Trophoblast cell (in vitro differentiated cells and primary cell): ENCODE results near the gene POLN.

Source experiments
- DNase-seq, 2 donors: peaks; one replicate each; pipeline ENCODE4 v3.0.0-alpha.2; 2016
- H2AFZ ChIP-seq: 2 replicates; pipeline ENCODE4 v1.6.1; 2013; ENCODE audit warnings: low read length, moderate library complexity, mild to moderate bottlenecking; ENCODE audit not compliant: insufficient read depth, poor library complexity
- H2AK5ac ChIP-seq: 2 replicates; pipeline ENCODE4 v1.6.1; 2013; ENCODE audit warnings: mild to moderate bottlenecking, low read length
- H2BK120ac ChIP-seq: 2 replicates; pipeline ENCODE4 v1.6.1; 2013; ENCODE audit warnings: low read length, mild to moderate bottlenecking, moderate library complexity; ENCODE audit not compliant: insufficient read depth, poor library complexity
- H2BK12ac ChIP-seq: 2 replicates; pipeline ENCODE4 v1.6.1; 2013; ENCODE audit warnings: mild to moderate bottlenecking, low read length, moderate library complexity
- H2BK5ac ChIP-seq: 2 replicates; pipeline ENCODE4 v1.6.1; 2013; ENCODE audit warnings: low read length, low read depth, moderate library complexity, mild to moderate bottlenecking; ENCODE audit not compliant: poor library complexity
- H3K14ac ChIP-seq: 2 replicates; pipeline ENCODE4 v1.6.1; 2013; ENCODE audit warnings: mild to moderate bottlenecking, low read length
- H3K18ac ChIP-seq: 2 replicates; pipeline ENCODE4 v1.6.1; 2013; ENCODE audit warnings: mild to moderate bottlenecking, low read length
- H3K23ac ChIP-seq: 2 replicates; pipeline ENCODE4 v1.6.1; 2013; ENCODE audit warnings: low read length
- H3K27ac ChIP-seq: 2 replicates; pipeline ENCODE4 v1.5.1; 2013; ENCODE audit warnings: low read depth, mild to moderate bottlenecking, inconsistent platforms, low read length, moderate library complexity
- H3K27me3 ChIP-seq: 2 replicates; pipeline ENCODE4 v1.6.1; 2013; ENCODE audit warnings: inconsistent platforms, mild to moderate bottlenecking, low read length, moderate library complexity; ENCODE audit not compliant: insufficient read depth
- H3K36me3 ChIP-seq, 2 experiments: 1 replicate in 1 of 2; 2 replicates in 1 of 2; pipeline ENCODE4 v1.6.1; 2013; ENCODE audit warnings: low read length in 2 of 2, mild to moderate bottlenecking in 2 of 2, moderate library complexity in 1 of 2; ENCODE audit not compliant: insufficient read depth in 2 of 2, control insufficient read depth in 1 of 2
- H3K4ac ChIP-seq: 2 replicates; pipeline ENCODE4 v1.6.1; 2013; ENCODE audit warnings: low read depth, mild to moderate bottlenecking, low read length, moderate library complexity
- H3K4me1 ChIP-seq, 2 experiments: 1 replicate in 1 of 2; 2 replicates in 1 of 2; pipeline ENCODE4 v1.6.1; 2013; ENCODE audit warnings: low read length in 2 of 2, mild to moderate bottlenecking in 2 of 2, moderate library complexity in 1 of 2; ENCODE audit not compliant: insufficient read depth in 2 of 2, control insufficient read depth in 1 of 2
- H3K4me2 ChIP-seq: 2 replicates; pipeline ENCODE4 v1.6.1; 2013; ENCODE audit warnings: inconsistent platforms, mild to moderate bottlenecking, low read length, moderate library complexity
- H3K4me3 ChIP-seq: 2 replicates; pipeline ENCODE4 v1.5.1; 2013; ENCODE audit warnings: mild to moderate bottlenecking, low read depth, low read length, inconsistent platforms
- H3K79me1 ChIP-seq: one replicate; pipeline ENCODE4 v1.6.1; 2013; ENCODE audit warnings: low read length
- H3K79me2 ChIP-seq: 2 replicates; pipeline ENCODE4 v1.6.1; 2013; ENCODE audit warnings: low read length, mild to moderate bottlenecking; ENCODE audit not compliant: control insufficient read depth, insufficient read depth, poor library complexity
- H3K9ac ChIP-seq: 2 replicates; pipeline ENCODE4 v1.6.1; 2013; ENCODE audit warnings: mild to moderate bottlenecking, low read length
- H3K9me3 ChIP-seq: 2 replicates; pipeline ENCODE4 v1.6.1; 2013; ENCODE audit warnings: low read depth, mild to moderate bottlenecking, control low read depth, inconsistent platforms, low read length; ENCODE audit not compliant: insufficient read depth
- H4K12ac ChIP-seq: 2 replicates; pipeline ENCODE4 v1.6.1; 2013; ENCODE audit warnings: low read depth, mild to moderate bottlenecking, low read length, moderate library complexity
- H4K8ac ChIP-seq: 2 replicates; pipeline ENCODE4 v1.6.1; 2013; ENCODE audit warnings: low read depth, mild to moderate bottlenecking, low read length, moderate library complexity
- H4K91ac ChIP-seq: one replicate; pipeline ENCODE4 v1.6.1; 2013; ENCODE audit warnings: low read depth, mild to moderate bottlenecking, low read length, moderate library complexity
- WGBS: extraction: QIAGEN DNeasy Blood & Tissue Kit; methylation state at CpG from one replicate; pipeline ENCODE4 v1.1.7; 2013; ENCODE audit warnings: missing lambda C conversion rate; ENCODE audit not compliant: insufficient read length, insufficient coverage; ENCODE audit errors: extremely low coverage; 5-methylcytosine and 5-hydroxymethylcytosine counted together

Gene POLN

DNA sequence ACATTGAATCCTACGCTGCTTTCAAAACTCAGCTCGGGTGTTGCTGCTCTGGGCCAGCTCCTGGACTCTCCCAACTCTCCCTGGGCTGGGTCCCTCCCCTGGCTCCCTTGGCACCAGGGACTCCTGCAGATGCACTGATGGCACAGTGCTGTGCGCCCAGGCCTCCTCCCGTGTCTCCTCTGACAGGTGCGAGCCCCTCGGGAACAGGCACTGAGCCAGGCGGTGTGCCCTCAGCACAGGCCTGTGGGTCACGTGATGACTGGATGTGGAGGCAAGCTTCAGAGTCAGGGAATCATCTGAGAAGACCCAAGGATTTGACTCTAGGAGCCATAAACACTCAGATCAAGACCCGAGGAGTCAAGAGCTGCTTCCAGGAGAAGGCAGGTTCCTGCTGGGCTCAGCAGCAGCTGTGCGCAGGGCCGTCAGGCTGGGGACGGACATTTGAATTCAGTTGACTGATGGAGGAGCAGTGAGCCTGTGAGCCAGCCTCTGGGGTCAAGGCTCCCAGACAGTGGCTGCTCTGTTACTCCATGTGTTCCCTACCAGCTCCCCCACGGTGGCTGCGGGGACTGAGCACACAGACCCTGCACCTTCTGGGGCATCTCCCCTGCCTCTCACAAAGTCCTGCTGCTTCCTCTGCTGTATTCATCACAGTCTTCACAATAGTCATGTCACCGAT lies 149.8 kb downstream of the POLN start:
- Histone ChIP-seq H3K9ac (no peak overlapping the region), H3K18ac (no peak overlapping the region), H2BK120ac (no peak overlapping the region), H3K79me1 (peaks cover 2% of the 10 kb centered on the region), H3K79me2 (no peaks in the 10 kb centered on the region), H3K36me3 (no peaks in the 10 kb centered on the region), H4K12ac (no peak overlapping the region), H3K9me3 (peaks cover 2% of the 10 kb centered on the region), H2BK12ac (no peak overlapping the region), H3K4me1 (peaks cover 12 to 13% of the 10 kb centered on the region in 2 experiments), H3K14ac (no peak overlapping the region), H3K23ac (no peak overlapping the region), H2AFZ (no peak overlapping the region), H3K4me2 (no peak overlapping the region), H2BK5ac (no peak overlapping the region), H3K27me3 (no peaks in the 10 kb centered on the region), H3K27ac (no peak overlapping the region), H2AK5ac (no peak overlapping the region), H3K4me3 (no peak overlapping the region), H3K4ac (no peak overlapping the region), H4K8ac (no peak overlapping the region), H4K91ac (no peak overlapping the region)
- no CpG with 5 or more reads among the region's 15 CpGs for WGBS
- DNase-seq: no peak

DNA sequence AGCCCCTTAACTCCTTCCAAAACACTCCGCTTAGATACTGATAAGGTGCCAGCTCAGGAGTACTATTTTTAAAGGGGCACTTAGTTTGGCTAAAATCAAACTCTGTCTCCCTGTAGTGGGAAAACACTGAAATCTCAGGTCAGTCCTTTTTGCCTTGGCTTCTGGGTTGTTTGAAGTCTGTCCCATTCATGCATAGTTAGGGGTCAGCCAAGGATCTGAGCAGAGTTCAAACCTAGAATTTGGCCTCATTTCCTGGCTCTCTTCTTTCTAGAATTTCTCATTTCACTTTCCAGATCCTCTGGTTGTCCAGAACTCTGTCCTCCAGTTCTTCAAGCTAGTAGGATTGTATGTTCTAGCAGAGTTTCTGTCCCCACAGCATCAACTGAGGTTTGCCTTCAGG lies 151.3 kb downstream of the POLN start:
- Histone ChIP-seq H2AK5ac (no peak overlapping the region), H2AFZ (no peak overlapping the region), H2BK120ac (no peak overlapping the region), H3K79me1 (peaks cover 2% of the 10 kb centered on the region), H4K91ac (no peak overlapping the region), H3K4ac (no peak overlapping the region), H2BK12ac (no peak overlapping the region), H2BK5ac (no peak overlapping the region), H3K27me3 (no peaks in the 10 kb centered on the region), H3K23ac (no peak overlapping the region), H3K4me1 (peaks cover 6 to 7% of the 10 kb centered on the region in 2 experiments), H3K9me3 (no peaks in the 10 kb centered on the region), H4K12ac (no peak overlapping the region), H3K4me2 (no peak overlapping the region), H3K36me3 (no peaks in the 10 kb centered on the region), H3K4me3 (no peak overlapping the region), H3K9ac (no peak overlapping the region), H3K79me2 (no peaks in the 10 kb centered on the region), H3K27ac (no peak overlapping the region), H3K14ac (no peak overlapping the region), H3K18ac (no peak overlapping the region), H4K8ac (no peak overlapping the region)
- DNase-seq: no peak
- WGBS: no CpG with 5 or more reads among the region's 1 CpG

DNA sequence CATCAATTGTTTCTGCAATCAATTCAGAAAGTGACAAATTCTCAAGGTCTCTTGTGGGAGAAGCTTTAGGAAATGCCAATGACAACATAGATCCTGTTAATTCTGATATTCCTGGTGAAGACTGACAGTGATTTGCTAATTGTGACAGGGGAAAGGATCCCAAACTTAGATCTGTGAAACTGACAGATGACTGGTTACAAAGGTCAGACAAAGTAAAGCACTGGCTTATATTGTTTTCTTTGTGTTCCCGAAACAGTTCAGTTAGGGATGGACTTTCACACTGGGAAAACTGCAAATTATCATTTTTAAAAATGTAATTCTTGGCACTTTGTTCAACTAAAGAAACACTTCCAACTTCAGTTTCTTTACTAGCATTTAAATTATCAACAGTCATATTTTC lies 152.7 kb downstream of the POLN start:
- Histone ChIP-seq H2BK5ac (no peak overlapping the region), H3K36me3 (no peaks in the 10 kb centered on the region), H3K4ac (no peak overlapping the region), H3K18ac (no peak overlapping the region), H3K9ac (no peak overlapping the region), H4K12ac (no peak overlapping the region), H3K79me1 (no peaks in the 10 kb centered on the region), H2BK12ac (no peak overlapping the region), H3K27me3 (no peaks in the 10 kb centered on the region), H3K23ac (no peak overlapping the region), H3K79me2 (no peaks in the 10 kb centered on the region), H3K4me1 (no peaks in the 10 kb centered on the region), H3K27ac (no peak overlapping the region), H3K4me3 (no peak overlapping the region), H3K14ac (no peak overlapping the region), H4K91ac (no peak overlapping the region), H3K4me2 (no peak overlapping the region), H2AK5ac (no peak overlapping the region), H2AFZ (no peak overlapping the region), H3K9me3 (no peaks in the 10 kb centered on the region), H2BK120ac (no peak overlapping the region), H4K8ac (no peak overlapping the region)
- DNase-seq: no peak
- WGBS: no CpG with 5 or more reads among the region's 1 CpG

DNA sequence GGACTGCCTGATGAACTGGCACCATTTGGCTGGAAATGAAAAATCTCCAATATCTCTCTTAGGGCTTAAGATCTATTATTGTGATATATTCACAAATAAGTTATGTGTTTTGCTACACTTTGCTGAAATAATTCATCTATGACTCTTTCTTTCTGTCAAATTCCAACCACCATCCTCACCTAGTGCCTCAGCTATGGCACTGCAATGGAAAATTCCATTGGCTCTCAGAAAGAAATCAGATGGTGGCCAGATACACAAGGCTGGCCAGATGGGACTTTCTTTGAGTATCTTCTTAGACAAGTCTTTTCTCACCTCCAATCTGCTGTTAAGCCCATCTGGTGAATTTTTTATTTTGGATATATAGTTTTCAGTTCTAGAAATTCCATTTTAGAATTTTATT lies 154.8 kb downstream of the POLN start:
- H2BK5ac ChIP-seq: no peak overlapping the region
- no peak overlapping the region for H3K4ac ChIP-seq

More for the DNA sequence above, 154.8 kb downstream of the POLN start:
- Histone ChIP-seq H2AFZ (no peak overlapping the region), H2AK5ac (no peak overlapping the region), H4K8ac (no peak overlapping the region), H2BK120ac (no peak overlapping the region), H3K4me3 (no peak overlapping the region), H2BK12ac (no peak overlapping the region), H3K79me2 (no peaks in the 10 kb centered on the region), H3K14ac (no peak overlapping the region), H3K4me1 (no peaks in the 10 kb centered on the region), H3K18ac (no peak overlapping the region), H3K36me3 (no peaks in the 10 kb centered on the region), H3K27me3 (no peaks in the 10 kb centered on the region), H3K9me3 (no peaks in the 10 kb centered on the region), H3K27ac (no peak overlapping the region), H4K12ac (no peak overlapping the region), H3K4me2 (no peak overlapping the region), H3K9ac (no peak overlapping the region), H3K23ac (no peak overlapping the region), H4K91ac (no peak overlapping the region), H3K79me1 (no peaks in the 10 kb centered on the region)
- peak; percentile 10 to 66 for DNase-seq
